ENCODE data around the gene ARCN1. TPM values are rescaled to one million over a fixed set of nuclear protein-coding genes. Genes with fewer than 3 reads are reported as not detected.

The ARCN1 gene
- total and polyA plus RNA-seq, 9 of the 15 experiments (the other 6 are each of a cell fraction or from before 2014, with no cell fraction given) = 30.0 to 224 (median 76.4) TPM

DNA sequence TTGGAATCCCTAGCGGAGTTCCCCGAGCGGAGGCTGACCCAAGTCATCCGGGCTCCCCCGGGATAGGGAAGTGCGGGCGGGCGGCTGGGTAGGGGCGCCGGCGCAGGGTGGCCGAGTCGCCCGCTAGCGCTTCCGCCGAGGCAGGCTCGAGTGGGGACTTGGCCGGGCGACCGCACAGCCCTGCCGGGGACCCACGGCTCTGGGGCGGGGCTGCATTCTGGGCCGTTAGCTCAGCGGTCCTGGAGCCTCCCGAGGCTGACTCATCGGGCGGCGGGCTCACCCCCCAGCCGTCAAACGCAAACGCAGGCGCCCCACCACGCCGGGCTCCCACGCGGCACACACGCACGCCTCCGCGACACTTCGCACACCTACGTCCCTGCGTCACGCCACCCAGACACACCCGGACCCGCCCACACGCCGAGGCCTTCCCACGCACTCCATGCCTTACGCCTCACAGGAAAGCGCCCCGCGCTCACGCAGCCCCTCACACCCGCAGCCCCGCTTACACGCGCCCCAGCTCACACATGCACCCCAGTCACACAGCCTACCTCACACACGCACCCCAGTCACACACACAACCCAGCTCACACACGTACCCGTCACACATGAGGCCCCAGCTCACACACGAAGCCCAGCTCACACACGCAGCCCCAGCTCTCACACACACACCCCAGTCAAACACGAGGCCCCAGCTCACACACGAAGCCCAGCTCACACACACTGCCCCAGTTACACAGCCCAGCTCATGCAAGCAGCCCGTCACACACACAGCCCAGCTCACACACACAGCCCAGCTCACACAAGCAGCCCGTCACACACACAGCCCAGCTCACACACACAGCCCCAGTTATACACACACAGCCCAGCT lies 36.4 kb downstream of the ARCN1 start (continued):
- TF ChIP-seq, protein P1, sequence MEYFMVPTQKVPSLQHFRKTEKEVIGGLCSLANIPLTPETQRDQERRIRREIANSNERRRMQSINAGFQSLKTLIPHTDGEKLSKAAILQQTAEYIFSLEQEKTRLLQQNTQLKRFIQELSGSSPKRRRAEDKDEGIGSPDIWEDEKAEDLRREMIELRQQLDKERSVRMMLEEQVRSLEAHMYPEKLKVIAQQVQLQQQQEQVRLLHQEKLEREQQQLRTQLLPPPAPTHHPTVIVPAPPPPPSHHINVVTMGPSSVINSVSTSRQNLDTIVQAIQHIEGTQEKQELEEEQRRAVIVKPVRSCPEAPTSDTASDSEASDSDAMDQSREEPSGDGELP (CRISPR knock-in tag; IDR thresholded peaks at IDR 0.05; ENCODE audit: borderline replicate concordance) = peak; percentile 71
- peak; percentile 97 for TF ChIP-seq SAFB (IDR thresholded peaks at IDR 0.05; ENCODE audit: borderline replicate concordance, low read depth, low read length)
- peak; percentile 64 for TF ChIP-seq TBP (optimal IDR thresholded peaks at IDR 0.05; ENCODE audit: low read depth, low read length)
- TF ChIP-seq EHMT2 (IDR thresholded peaks at IDR 0.05) = 0 out of 2 replicates have a peak, but pooled peaks have one; percentile 43
- TF ChIP-seq, protein P2, sequence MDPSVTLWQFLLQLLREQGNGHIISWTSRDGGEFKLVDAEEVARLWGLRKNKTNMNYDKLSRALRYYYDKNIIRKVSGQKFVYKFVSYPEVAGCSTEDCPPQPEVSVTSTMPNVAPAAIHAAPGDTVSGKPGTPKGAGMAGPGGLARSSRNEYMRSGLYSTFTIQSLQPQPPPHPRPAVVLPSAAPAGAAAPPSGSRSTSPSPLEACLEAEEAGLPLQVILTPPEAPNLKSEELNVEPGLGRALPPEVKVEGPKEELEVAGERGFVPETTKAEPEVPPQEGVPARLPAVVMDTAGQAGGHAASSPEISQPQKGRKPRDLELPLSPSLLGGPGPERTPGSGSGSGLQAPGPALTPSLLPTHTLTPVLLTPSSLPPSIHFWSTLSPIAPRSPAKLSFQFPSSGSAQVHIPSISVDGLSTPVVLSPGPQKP (CRISPR knock-in tag; IDR thresholded peaks at IDR 0.05) = no peak
- no peak for TF ChIP-seq PHTF2 (CRISPR knock-in tag; IDR thresholded peaks at IDR 0.05)
- TF ChIP-seq, protein P3, sequence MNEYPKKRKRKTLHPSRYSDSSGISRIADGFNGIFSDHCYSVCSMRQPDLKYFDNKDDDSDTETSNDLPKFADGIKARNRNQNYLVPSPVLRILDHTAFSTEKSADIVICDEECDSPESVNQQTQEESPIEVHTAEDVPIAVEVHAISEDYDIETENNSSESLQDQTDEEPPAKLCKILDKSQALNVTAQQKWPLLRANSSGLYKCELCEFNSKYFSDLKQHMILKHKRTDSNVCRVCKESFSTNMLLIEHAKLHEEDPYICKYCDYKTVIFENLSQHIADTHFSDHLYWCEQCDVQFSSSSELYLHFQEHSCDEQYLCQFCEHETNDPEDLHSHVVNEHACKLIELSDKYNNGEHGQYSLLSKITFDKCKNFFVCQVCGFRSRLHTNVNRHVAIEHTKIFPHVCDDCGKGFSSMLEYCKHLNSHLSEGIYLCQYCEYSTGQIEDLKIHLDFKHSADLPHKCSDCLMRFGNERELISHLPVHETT (CRISPR knock-in tag; conservative IDR thresholded peaks at IDR 0.05 in 1 of 2, IDR thresholded peaks at IDR 0.05 in 1 of 2) = 0 out of 4 replicates have a peak, but pooled peaks of 1 of the 2 experiments have one; percentile 36
- TF ChIP-seq SOX6 (IDR thresholded peaks at IDR 0.05) = 0 out of 2 replicates have a peak, but pooled peaks have one; percentile 39
- TF ChIP-seq CCAR2 (IDR thresholded peaks at IDR 0.05; ENCODE audit: low read depth, low read length) = no peak
- no peak for TF ChIP-seq PHB (CRISPR knock-in tag; IDR thresholded peaks at IDR 0.05)
- no peak for TF ChIP-seq STAT5A (IDR thresholded peaks at IDR 0.05; ENCODE audit: borderline replicate concordance, low read length)
- TF ChIP-seq, protein P4, sequence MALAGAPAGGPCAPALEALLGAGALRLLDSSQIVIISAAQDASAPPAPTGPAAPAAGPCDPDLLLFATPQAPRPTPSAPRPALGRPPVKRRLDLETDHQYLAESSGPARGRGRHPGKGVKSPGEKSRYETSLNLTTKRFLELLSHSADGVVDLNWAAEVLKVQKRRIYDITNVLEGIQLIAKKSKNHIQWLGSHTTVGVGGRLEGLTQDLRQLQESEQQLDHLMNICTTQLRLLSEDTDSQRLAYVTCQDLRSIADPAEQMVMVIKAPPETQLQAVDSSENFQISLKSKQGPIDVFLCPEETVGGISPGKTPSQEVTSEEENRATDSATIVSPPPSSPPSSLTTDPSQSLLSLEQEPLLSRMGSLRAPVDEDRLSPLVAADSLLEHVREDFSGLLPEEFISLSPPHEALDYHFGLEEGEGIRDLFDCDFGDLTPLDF (CRISPR knock-in tag; IDR thresholded peaks at IDR 0.05) = 0 out of 2 replicates have a peak, but pooled peaks have one; percentile 33
- peak; percentile 30 to 77; a peak in 2 of 4 replicates for TF ChIP-seq MAZ (CRISPR knock-in tag; conservative IDR thresholded peaks at IDR 0.05 in 1 of 2, IDR thresholded peaks at IDR 0.05 in 1 of 2)
- TF ChIP-seq NR2C1 (IDR thresholded peaks at IDR 0.05) = no peak
- 0 out of 2 replicates have a peak, but pooled peaks have one; percentile 24 for TF ChIP-seq NR2C1 (tag; IDR thresholded peaks at IDR 0.05)
- peak; percentile 45 for TF ChIP-seq BRD9 (IDR thresholded peaks at IDR 0.05; ENCODE audit: low read depth, partially characterized antibody)
- TF ChIP-seq PRPF4 (IDR thresholded peaks at IDR 0.05; ENCODE audit: insufficient read depth, low read depth, low read length, poor library complexity, severe bottlenecking) = no peak
- peak; percentile 69 for TF ChIP-seq POLR2A (conservative IDR thresholded peaks at IDR 0.05)

Data from K562 (cell line).